C4-2B (cell line): ENCODE measurements around the gene STIM1.

Experiments
- CTCF ChIP-seq: fragments of 450-650 bp; conservative IDR thresholded peaks from 2 replicates; pipeline ENCODE4 v1.5.1; 2017; ENCODE audit warnings: mild to moderate bottlenecking
- ZFX ChIP-seq: fragments of 450-650 bp; IDR thresholded peaks from 2 replicates; pipeline ENCODE4 v1.6.1; 2017

GRCh38 chr11:3956748-3957147 is 101.3 kb downstream of the STIM1 start:
- TF ChIP-seq CTCF (no peak), ZFX (no peak)
